ENCODE measurements around the gene TUBG1. TPM values are rescaled to one million over a fixed set of nuclear protein-coding genes. Genes with fewer than 3 reads are reported as not detected.
A peak's percentile ranks its signal among the peaks of the same experiment; 100 is the strongest.

The TUBG1 gene
- total and polyA plus RNA-seq, 9 of the 15 experiments (the other 6 are each of a cell fraction or from before 2014, with no cell fraction given): 33.1 to 147 (median 66.0) TPM

GRCh38 chr17:42640121-42640520 lies 30.6 kb downstream of the TUBG1 start (continued):
- TF ChIP-seq ZNF609 (CRISPR knock-in tag; IDR thresholded peaks at IDR 0.05; ENCODE audit: borderline replicate concordance) (no peak), RBM25 (IDR thresholded peaks at IDR 0.05; ENCODE audit: low read depth, low read length, severe bottlenecking) (peak; percentile 2), L3MBTL2 (IDR thresholded peaks at IDR 0.05) (no peak), CBX1 (IDR thresholded peaks at IDR 0.05; ENCODE audit: low read depth) (no peak), ZBTB49 (CRISPR knock-in tag; IDR thresholded peaks at IDR 0.05; ENCODE audit: borderline replicate concordance) (no peak), ZNF668 (CRISPR knock-in tag; IDR thresholded peaks at IDR 0.05) (no peak), CBFA2T3 (IDR thresholded peaks at IDR 0.05) (peak; percentile 72), SRSF7 (optimal IDR thresholded peaks at IDR 0.05; ENCODE audit: low read depth, low read length) (no peak), RFX7 (CRISPR knock-in tag; IDR thresholded peaks at IDR 0.05) (no peak), CBFA2T2 (conservative IDR thresholded peaks at IDR 0.05) (0 out of 2 replicates have a peak, but pooled peaks have one; percentile 45), ZNF384 (IDR thresholded peaks at IDR 0.05; ENCODE audit: low read depth, low read length) (no peak), JUNB (CRISPR knock-in tag; conservative IDR thresholded peaks at IDR 0.05) (no peak), HES1 (IDR thresholded peaks at IDR 0.05; ENCODE audit: low read depth) (no peak), TEAD2 (tag; IDR thresholded peaks at IDR 0.05) (no peak), BRCA1 (IDR thresholded peaks at IDR 0.05) (no peak), BRCA1 (CRISPR knock-in tag; IDR thresholded peaks at IDR 0.05) (no peak), ZNF277 (CRISPR knock-in tag; IDR thresholded peaks at IDR 0.05; ENCODE audit: borderline replicate concordance) (no peak), TEAD4 (IDR thresholded peaks at IDR 0.05; ENCODE audit: low read length) (peak; percentile 47; the same call in 1 of the 2 replicates), TEAD4 (CRISPR knock-in tag; IDR thresholded peaks at IDR 0.05; ENCODE audit: borderline replicate concordance) (no peak), ZNF121 (CRISPR knock-in tag; conservative IDR thresholded peaks at IDR 0.05) (no peak), CBX8 (IDR thresholded peaks at IDR 0.05; ENCODE audit: borderline replicate concordance, extremely low read depth, low read depth, low read length, poor library complexity, severe bottlenecking) (no peak), ZNF408 (CRISPR knock-in tag; IDR thresholded peaks at IDR 0.05; ENCODE audit: low read depth) (no peak)
